GM23338 (cell line): ENCODE measurements around the gene ASPRV1. TPM values are rescaled to one million over a fixed set of nuclear protein-coding genes. Genes with fewer than 3 reads are reported as not detected.

Experiments
- ATAC-seq: fragments of 200-7000 bp; cut with Tn5 transposase; 3 replicates; pipeline ENCODE4 v1.9.1; 2020
- DNase-seq: peaks from one replicate; pipeline ENCODE4 v3.0.0-alpha.2; 2015; ENCODE audit warnings: low spot score
- H2AFZ ChIP-seq: fragments of 200-600 bp; sonication (generic); 2 replicates; pipeline ENCODE4 v1.8.0; 2016; ENCODE audit warnings: antibody characterized with exemption, mild to moderate bottlenecking, moderate library complexity
- H3F3A ChIP-seq: fragments of 200-600 bp; sonication (generic); replicated peaks from 2 replicates; pipeline ENCODE4 v1.8.0; 2017; ENCODE audit warnings: antibody characterized with exemption, mixed run types, low read depth
- H3K27ac ChIP-seq: fragments of 200-600 bp; sonication (generic); 2 replicates; pipeline ENCODE4 v1.6.1; 2016; ENCODE audit warnings: low read depth
- H3K27me3 ChIP-seq: fragments of 200-600 bp; sonication (generic); 2 replicates; pipeline ENCODE4 v1.8.0; 2016; ENCODE audit warnings: mild to moderate bottlenecking, mixed run types, moderate library complexity; ENCODE audit not compliant: insufficient read depth
- H3K36me3 ChIP-seq: fragments of 200-600 bp; sonication (generic); 2 replicates; pipeline ENCODE4 v1.8.0; 2016; ENCODE audit warnings: mild to moderate bottlenecking; ENCODE audit not compliant: insufficient read depth
- H3K4me1 ChIP-seq: fragments of 200-600 bp; sonication (generic); 2 replicates; pipeline ENCODE4 v1.8.0; 2016; ENCODE audit warnings: mild to moderate bottlenecking, moderate library complexity; ENCODE audit not compliant: insufficient read depth
- H3K4me2 ChIP-seq: fragments of 200-600 bp; sonication (generic); 2 replicates; pipeline ENCODE4 v1.7.1; 2017; ENCODE audit warnings: mixed run types
- H3K4me3 ChIP-seq: fragments of 200-600 bp; sonication (generic); 2 replicates; pipeline ENCODE4 v1.6.1; 2016; ENCODE audit warnings: mixed run types
- H3K79me2 ChIP-seq: fragments of 200-600 bp; sonication (generic); replicated peaks from 2 replicates; pipeline ENCODE4 v1.8.0; 2017; ENCODE audit warnings: mild to moderate bottlenecking; ENCODE audit not compliant: insufficient read depth
- H3K9me2 ChIP-seq: fragments of 200-600 bp; sonication (generic); 2 replicates; pipeline ENCODE4 v1.8.0; 2017; ENCODE audit not compliant: insufficient read depth
- H4K20me1 ChIP-seq: fragments of 200-600 bp; sonication (generic); replicated peaks from 2 replicates; pipeline ENCODE4 v1.8.0; 2017; ENCODE audit warnings: mild to moderate bottlenecking; ENCODE audit not compliant: insufficient read depth
- H3K27ac Mint-ChIP-seq: 2 replicates; pipeline ENCODE4 v1.8.0; 2020; ENCODE audit warnings: inconsistent platforms, mild to moderate bottlenecking, moderate library complexity, mixed read lengths
- H3K27me3 Mint-ChIP-seq: 3 replicates; pipeline ENCODE4 v1.8.0; 2022; ENCODE audit warnings: low read depth, mild to moderate bottlenecking, moderate library complexity, mixed read lengths, inconsistent platforms; ENCODE audit not compliant: insufficient read depth, poor library complexity
- H3K36me3 Mint-ChIP-seq: 3 replicates; pipeline ENCODE4 v1.8.0; 2021; ENCODE audit warnings: low read depth, mild to moderate bottlenecking, inconsistent platforms, moderate library complexity, mixed read lengths
- H3K4me1 Mint-ChIP-seq: 3 replicates; pipeline ENCODE4 v1.8.0; 2020; ENCODE audit warnings: mild to moderate bottlenecking, inconsistent platforms, mixed read lengths
- H3K4me3 Mint-ChIP-seq: 3 replicates; pipeline ENCODE4 v1.8.0; 2021; ENCODE audit warnings: moderate library complexity, mild to moderate bottlenecking, inconsistent platforms, mixed read lengths
- H3K9me3 Mint-ChIP-seq: 3 replicates; pipeline ENCODE4 v1.8.0; 2020; ENCODE audit warnings: moderate library complexity, mild to moderate bottlenecking, inconsistent platforms, mixed read lengths
- CREB1 ChIP-seq: fragments of 250-450 bp; sonication (Bioruptor Pico); IDR thresholded peaks from 2 replicates; pipeline ENCODE4 v1.5.0; 2020; ENCODE audit warnings: low read depth, mild to moderate bottlenecking, moderate library complexity
- EZH2 ChIP-seq: fragments of 200-600 bp; sonication (generic); IDR thresholded peaks from one replicate; pipeline ENCODE4 v1.8.0; 2017; ENCODE audit warnings: antibody characterized with exemption, mild to moderate bottlenecking, low read depth; ENCODE audit not compliant: unreplicated experiment
- EZH2phosphoT487 ChIP-seq: fragments of 200-600 bp; sonication (generic); IDR thresholded peaks from one replicate; pipeline ENCODE4 v1.8.1; 2018; ENCODE audit warnings: antibody characterized with exemption; ENCODE audit not compliant: unreplicated experiment
- JUNB ChIP-seq: IDR thresholded peaks from one replicate; pipeline ENCODE4 v1.6.1; 2016; ENCODE audit warnings: antibody characterized with exemption; ENCODE audit not compliant: unreplicated experiment
- NANOG ChIP-seq: IDR thresholded peaks from 2 replicates; pipeline ENCODE4 v1.6.1; 2016; ENCODE audit warnings: antibody characterized with exemption, borderline replicate concordance
- POLR2AphosphoS5 ChIP-seq: IDR thresholded peaks from 2 replicates; pipeline ENCODE4 v1.6.1; 2016; ENCODE audit warnings: antibody characterized with exemption, low read depth
- STAT1 ChIP-seq: IDR thresholded peaks from one replicate; pipeline ENCODE4 v1.6.1; 2016; ENCODE audit warnings: antibody characterized with exemption; ENCODE audit not compliant: unreplicated experiment
- ZNF114 ChIP-seq: fragments of 250-450 bp; sonication (Bioruptor Pico); IDR thresholded peaks from 2 replicates; pipeline ENCODE4 v1.5.0; 2020; ENCODE audit warnings: mild to moderate bottlenecking, moderate library complexity
- ZNF331 ChIP-seq: fragments of 250-450 bp; sonication (Bioruptor Pico); IDR thresholded peaks from 2 replicates; pipeline ENCODE4 v1.5.0; 2020; ENCODE audit warnings: low read depth, mild to moderate bottlenecking, moderate library complexity
- polyA plus RNA-seq: library from polyadenylated mRNA; unstranded; fragments of >200 nt; fragmentation: Nextera tagmentation; extraction: Ambion mirVana; gene quantifications from 2 replicates; pipeline ENCODE4 v1.2.1, GENCODE V29; 2016
- total RNA-seq: library from RNA; depleted of rRNA; stranded (reverse); fragments of >200 nt; shearing (Covaris generic); gene quantifications from 2 replicates; pipeline ENCODE4 v1.2.3, GENCODE V29; 2014
- TF ChIP-seq, protein P1 (sequence below): fragments of 250-450 bp; sonication (Bioruptor Pico); IDR thresholded peaks from 2 replicates; pipeline ENCODE4 v1.5.0; 2020; ENCODE audit warnings: mild to moderate bottlenecking, moderate library complexity
- TF ChIP-seq, protein P2 (sequence below): IDR thresholded peaks from 2 replicates; pipeline ENCODE4 v1.6.1; 2016; ENCODE audit warnings: antibody characterized with exemption
- TF ChIP-seq, protein P3 (sequence below): IDR thresholded peaks from one replicate; pipeline ENCODE4 v1.6.1; 2018; ENCODE audit warnings: antibody characterized with exemption; ENCODE audit not compliant: unreplicated experiment
- TF ChIP-seq, protein P4 (sequence below), 2 experiments: fragments of 200-600 bp in 1 of 2; sonication (generic) in 1 of 2; conservative IDR thresholded peaks; 2 replicates each; pipeline versions ENCODE4 v1.5.1 to v1.6.1; 2016 to 2017; ENCODE audit warnings: antibody characterized with exemption in 2 of 2, low read depth in 2 of 2, mild to moderate bottlenecking in 2 of 2, moderate library complexity in 1 of 2

Gene ASPRV1
- total and polyA plus RNA-seq, 2 experiments from 2014 or later, result 0.60 to 1.4 TPM

GRCh38 chr2:69945441-69945840 is 16.0 kb downstream of the ASPRV1 start:
- TF ChIP-seq ZNF114 (CRISPR knock-in tag) (no peak), CREB1 (CRISPR knock-in tag) (no peak), POLR2AphosphoS5 (no peak), NANOG (no peak), JUNB (no peak), EZH2 (no peak), ZNF331 (no peak), EZH2phosphoT487 (no peak), STAT1 (no peak)
- TF ChIP-seq, protein P1, sequence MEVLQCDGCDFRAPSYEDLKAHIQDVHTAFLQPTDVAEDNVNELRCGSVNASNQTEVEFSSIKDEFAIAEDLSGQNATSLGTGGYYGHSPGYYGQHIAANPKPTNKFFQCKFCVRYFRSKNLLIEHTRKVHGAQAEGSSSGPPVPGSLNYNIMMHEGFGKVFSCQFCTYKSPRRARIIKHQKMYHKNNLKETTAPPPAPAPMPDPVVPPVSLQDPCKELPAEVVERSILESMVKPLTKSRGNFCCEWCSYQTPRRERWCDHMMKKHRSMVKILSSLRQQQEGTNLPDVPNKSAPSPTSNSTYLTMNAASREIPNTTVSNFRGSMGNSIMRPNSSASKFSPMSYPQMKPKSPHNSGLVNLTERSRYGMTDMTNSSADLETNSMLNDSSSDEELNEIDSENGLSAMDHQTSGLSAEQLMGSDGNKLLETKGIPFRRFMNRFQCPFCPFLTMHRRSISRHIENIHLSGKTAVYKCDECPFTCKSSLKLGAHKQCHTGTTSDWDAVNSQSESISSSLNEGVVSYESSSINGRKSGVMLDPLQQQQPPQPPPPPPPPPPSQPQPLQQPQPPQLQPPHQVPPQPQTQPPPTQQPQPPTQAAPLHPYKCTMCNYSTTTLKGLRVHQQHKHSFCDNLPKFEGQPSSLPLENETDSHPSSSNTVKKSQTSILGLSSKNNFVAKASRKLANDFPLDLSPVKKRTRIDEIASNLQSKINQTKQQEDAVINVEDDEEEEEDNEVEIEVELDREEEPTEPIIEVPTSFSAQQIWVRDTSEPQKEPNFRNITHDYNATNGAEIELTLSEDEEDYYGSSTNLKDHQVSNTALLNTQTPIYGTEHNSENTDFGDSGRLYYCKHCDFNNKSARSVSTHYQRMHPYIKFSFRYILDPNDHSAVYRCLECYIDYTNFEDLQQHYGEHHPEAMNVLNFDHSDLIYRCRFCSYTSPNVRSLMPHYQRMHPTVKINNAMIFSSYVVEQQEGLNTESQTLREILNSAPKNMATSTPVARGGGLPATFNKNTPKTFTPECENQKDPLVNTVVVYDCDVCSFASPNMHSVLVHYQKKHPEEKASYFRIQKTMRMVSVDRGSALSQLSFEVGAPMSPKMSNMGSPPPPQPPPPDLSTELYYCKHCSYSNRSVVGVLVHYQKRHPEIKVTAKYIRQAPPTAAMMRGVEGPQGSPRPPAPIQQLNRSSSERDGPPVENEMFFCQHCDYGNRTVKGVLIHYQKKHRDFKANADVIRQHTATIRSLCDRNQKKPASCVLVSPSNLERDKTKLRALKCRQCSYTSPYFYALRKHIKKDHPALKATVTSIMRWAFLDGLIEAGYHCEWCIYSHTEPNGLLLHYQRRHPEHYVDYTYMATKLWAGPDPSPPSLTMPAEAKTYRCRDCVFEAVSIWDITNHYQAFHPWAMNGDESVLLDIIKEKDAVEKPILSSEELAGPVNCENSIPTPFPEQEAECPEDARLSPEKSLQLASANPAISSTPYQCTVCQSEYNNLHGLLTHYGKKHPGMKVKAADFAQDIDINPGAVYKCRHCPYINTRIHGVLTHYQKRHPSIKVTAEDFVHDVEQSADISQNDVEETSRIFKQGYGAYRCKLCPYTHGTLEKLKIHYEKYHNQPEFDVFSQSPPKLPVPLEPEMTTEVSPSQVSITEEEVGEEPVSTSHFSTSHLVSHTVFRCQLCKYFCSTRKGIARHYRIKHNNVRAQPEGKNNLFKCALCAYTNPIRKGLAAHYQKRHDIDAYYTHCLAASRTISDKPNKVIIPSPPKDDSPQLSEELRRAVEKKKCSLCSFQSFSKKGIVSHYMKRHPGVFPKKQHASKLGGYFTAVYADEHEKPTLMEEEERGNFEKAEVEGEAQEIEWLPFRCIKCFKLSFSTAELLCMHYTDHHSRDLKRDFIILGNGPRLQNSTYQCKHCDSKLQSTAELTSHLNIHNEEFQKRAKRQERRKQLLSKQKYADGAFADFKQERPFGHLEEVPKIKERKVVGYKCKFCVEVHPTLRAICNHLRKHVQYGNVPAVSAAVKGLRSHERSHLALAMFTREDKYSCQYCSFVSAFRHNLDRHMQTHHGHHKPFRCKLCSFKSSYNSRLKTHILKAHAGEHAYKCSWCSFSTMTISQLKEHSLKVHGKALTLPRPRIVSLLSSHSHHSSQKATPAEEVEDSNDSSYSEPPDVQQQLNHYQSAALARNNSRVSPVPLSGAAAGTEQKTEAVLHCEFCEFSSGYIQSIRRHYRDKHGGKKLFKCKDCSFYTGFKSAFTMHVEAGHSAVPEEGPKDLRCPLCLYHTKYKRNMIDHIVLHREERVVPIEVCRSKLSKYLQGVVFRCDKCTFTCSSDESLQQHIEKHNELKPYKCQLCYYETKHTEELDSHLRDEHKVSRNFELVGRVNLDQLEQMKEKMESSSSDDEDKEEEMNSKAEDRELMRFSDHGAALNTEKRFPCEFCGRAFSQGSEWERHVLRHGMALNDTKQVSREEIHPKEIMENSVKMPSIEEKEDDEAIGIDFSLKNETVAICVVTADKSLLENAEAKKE (CRISPR knock-in tag), result no peak
- TF ChIP-seq, protein P2, sequence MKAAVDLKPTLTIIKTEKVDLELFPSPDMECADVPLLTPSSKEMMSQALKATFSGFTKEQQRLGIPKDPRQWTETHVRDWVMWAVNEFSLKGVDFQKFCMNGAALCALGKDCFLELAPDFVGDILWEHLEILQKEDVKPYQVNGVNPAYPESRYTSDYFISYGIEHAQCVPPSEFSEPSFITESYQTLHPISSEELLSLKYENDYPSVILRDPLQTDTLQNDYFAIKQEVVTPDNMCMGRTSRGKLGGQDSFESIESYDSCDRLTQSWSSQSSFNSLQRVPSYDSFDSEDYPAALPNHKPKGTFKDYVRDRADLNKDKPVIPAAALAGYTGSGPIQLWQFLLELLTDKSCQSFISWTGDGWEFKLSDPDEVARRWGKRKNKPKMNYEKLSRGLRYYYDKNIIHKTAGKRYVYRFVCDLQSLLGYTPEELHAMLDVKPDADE, result no peak
- TF ChIP-seq, protein P3, sequence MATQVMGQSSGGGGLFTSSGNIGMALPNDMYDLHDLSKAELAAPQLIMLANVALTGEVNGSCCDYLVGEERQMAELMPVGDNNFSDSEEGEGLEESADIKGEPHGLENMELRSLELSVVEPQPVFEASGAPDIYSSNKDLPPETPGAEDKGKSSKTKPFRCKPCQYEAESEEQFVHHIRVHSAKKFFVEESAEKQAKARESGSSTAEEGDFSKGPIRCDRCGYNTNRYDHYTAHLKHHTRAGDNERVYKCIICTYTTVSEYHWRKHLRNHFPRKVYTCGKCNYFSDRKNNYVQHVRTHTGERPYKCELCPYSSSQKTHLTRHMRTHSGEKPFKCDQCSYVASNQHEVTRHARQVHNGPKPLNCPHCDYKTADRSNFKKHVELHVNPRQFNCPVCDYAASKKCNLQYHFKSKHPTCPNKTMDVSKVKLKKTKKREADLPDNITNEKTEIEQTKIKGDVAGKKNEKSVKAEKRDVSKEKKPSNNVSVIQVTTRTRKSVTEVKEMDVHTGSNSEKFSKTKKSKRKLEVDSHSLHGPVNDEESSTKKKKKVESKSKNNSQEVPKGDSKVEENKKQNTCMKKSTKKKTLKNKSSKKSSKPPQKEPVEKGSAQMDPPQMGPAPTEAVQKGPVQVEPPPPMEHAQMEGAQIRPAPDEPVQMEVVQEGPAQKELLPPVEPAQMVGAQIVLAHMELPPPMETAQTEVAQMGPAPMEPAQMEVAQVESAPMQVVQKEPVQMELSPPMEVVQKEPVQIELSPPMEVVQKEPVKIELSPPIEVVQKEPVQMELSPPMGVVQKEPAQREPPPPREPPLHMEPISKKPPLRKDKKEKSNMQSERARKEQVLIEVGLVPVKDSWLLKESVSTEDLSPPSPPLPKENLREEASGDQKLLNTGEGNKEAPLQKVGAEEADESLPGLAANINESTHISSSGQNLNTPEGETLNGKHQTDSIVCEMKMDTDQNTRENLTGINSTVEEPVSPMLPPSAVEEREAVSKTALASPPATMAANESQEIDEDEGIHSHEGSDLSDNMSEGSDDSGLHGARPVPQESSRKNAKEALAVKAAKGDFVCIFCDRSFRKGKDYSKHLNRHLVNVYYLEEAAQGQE, result no peak
- TF ChIP-seq, protein P4, sequence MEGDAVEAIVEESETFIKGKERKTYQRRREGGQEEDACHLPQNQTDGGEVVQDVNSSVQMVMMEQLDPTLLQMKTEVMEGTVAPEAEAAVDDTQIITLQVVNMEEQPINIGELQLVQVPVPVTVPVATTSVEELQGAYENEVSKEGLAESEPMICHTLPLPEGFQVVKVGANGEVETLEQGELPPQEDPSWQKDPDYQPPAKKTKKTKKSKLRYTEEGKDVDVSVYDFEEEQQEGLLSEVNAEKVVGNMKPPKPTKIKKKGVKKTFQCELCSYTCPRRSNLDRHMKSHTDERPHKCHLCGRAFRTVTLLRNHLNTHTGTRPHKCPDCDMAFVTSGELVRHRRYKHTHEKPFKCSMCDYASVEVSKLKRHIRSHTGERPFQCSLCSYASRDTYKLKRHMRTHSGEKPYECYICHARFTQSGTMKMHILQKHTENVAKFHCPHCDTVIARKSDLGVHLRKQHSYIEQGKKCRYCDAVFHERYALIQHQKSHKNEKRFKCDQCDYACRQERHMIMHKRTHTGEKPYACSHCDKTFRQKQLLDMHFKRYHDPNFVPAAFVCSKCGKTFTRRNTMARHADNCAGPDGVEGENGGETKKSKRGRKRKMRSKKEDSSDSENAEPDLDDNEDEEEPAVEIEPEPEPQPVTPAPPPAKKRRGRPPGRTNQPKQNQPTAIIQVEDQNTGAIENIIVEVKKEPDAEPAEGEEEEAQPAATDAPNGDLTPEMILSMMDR (conservative IDR thresholded peaks at IDR 0.05; ENCODE audit: low read depth in 2 of 2), result no peak
- Histone ChIP-seq H3F3A (0 out of 2 replicates have a peak, but pooled peaks cover 3% of the 10 kb centered on the region), H2AFZ (no peak overlapping the region), H3K4me3 (no peak overlapping the region), H3K27me3 (no peaks in the 10 kb centered on the region), H3K4me2 (no peak overlapping the region), H3K9me2 (no peaks in the 10 kb centered on the region), H3K4me1 (peaks cover 1% of the 10 kb centered on the region), H3K79me2 (no peaks in the 10 kb centered on the region), H4K20me1 (no peaks in the 10 kb centered on the region), H3K27ac (no peak overlapping the region), H3K36me3 (no peaks in the 10 kb centered on the region)
- Mint-ChIP-seq H3K27ac (no peak overlapping the region), H3K4me1 (peaks cover 10% of the 10 kb centered on the region), H3K36me3 (no peaks in the 10 kb centered on the region), H3K27me3 (peaks cover 5% of the 10 kb centered on the region), H3K9me3 (no peaks in the 10 kb centered on the region), H3K4me3 (no peak overlapping the region)
- ATAC-seq (no peak), DNase-seq (no peak)
